ENCODE measurements around the gene ARHGAP44.

GRCh38 chr17:12806630-12807029 lies 17.3 kb downstream of the ARHGAP44 start:
- no peak for TF ChIP-seq CTCF (conservative IDR thresholded peaks at IDR 0.05; ENCODE audit: low read length)
- TF ChIP-seq EZH2phosphoT487 (IDR thresholded peaks at IDR 0.05; ENCODE audit: borderline replicate concordance, low read depth, low read length), result no peak

Data from OCI-LY7 (cell line).